Neural cell (in vitro differentiated cells): ENCODE measurements around the gene CCDC61.

Source experiments
- EZH2 ChIP-seq: fragments of 200-600, 300-800 bp; shearing (Covaris generic), sonication (generic); IDR thresholded peaks from 2 replicates; pipeline ENCODE4 v1.6.1; 2014; ENCODE audit warnings: antibody characterized with exemption, low read length, borderline replicate concordance, mild to moderate bottlenecking; ENCODE audit not compliant: insufficient read depth, poor library complexity, severe bottlenecking
- MXI1 ChIP-seq: fragments of 450-650 bp; conservative IDR thresholded peaks from 2 replicates; pipeline ENCODE4 v1.6.1; 2014; ENCODE audit warnings: antibody characterized with exemption, mild to moderate bottlenecking; ENCODE audit not compliant: poor library complexity, severe bottlenecking
- POLR2AphosphoS5 ChIP-seq: IDR thresholded peaks from 2 replicates; pipeline ENCODE4 v1.6.1; 2012
- SMC3 ChIP-seq: fragments of 450-650 bp; conservative IDR thresholded peaks from 2 replicates; pipeline ENCODE4 v1.6.1; 2014; ENCODE audit warnings: antibody characterized with exemption, mild to moderate bottlenecking, moderate library complexity; ENCODE audit not compliant: poor library complexity
- TF ChIP-seq, protein P1 (sequence below): fragments of 450-650 bp; IDR thresholded peaks from 2 replicates; pipeline ENCODE4 v1.5.1; 2014; ENCODE audit warnings: antibody characterized with exemption, mild to moderate bottlenecking, moderate library complexity; ENCODE audit not compliant: poor library complexity, severe bottlenecking

DNA sequence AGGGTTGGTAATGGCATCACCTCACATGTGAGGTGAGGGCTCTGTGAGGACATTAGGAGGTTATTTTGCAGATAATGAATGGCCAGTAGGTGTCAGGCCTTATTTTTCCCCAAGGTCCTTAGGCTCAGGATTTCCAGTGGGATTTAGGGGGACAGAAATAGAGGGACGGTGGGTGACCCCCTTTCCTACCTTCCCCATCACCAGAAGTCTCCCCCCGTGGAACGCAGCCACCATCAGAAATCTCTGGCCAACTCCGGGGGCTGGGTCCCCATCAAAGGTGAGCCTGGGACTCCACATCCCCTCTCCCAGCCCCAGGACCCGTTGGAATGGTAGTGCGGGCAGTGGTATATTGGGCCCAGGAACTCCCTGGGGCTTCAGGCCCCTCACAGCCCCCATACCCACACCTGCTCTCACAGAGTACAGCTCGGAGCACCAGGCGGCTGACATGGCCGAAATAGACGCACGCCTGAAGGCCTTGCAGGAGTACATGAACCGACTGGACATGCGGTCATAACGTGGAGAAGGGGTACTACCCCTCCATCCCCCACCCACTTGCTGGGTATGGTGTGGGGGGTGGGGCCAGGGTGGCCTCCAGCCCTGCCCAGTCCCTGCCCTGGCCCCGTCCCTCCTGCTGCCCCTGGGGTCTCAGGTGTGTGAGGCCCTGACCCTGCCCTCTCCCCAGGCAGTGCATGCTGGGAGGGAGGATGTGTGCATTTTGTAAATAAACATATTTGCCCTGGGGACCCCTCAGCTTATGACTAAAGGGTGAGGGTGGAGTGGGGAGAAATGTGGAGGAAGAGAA, 22.8 kb downstream of the CCDC61 start:
- TF ChIP-seq, protein P1, sequence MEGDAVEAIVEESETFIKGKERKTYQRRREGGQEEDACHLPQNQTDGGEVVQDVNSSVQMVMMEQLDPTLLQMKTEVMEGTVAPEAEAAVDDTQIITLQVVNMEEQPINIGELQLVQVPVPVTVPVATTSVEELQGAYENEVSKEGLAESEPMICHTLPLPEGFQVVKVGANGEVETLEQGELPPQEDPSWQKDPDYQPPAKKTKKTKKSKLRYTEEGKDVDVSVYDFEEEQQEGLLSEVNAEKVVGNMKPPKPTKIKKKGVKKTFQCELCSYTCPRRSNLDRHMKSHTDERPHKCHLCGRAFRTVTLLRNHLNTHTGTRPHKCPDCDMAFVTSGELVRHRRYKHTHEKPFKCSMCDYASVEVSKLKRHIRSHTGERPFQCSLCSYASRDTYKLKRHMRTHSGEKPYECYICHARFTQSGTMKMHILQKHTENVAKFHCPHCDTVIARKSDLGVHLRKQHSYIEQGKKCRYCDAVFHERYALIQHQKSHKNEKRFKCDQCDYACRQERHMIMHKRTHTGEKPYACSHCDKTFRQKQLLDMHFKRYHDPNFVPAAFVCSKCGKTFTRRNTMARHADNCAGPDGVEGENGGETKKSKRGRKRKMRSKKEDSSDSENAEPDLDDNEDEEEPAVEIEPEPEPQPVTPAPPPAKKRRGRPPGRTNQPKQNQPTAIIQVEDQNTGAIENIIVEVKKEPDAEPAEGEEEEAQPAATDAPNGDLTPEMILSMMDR, result no peak
- TF ChIP-seq EZH2 (no peak), SMC3 (no peak), MXI1 (no peak), POLR2AphosphoS5 (no peak)
